HG02973 (cell line): ENCODE measurements around the gene SRMS.

ENCODE experiments used
- ATAC-seq: cut with Tn5 transposase; IDR thresholded peaks from one replicate; pipeline ENCODE4 v1.9.1; 2021; ENCODE audit warnings: moderate library complexity; ENCODE audit not compliant: unreplicated experiment

Gene SRMS

GRCh38 chr20:63503524-63503923 lies 44.0 kb downstream of the SRMS start:
- no peak for ATAC-seq

DNA sequence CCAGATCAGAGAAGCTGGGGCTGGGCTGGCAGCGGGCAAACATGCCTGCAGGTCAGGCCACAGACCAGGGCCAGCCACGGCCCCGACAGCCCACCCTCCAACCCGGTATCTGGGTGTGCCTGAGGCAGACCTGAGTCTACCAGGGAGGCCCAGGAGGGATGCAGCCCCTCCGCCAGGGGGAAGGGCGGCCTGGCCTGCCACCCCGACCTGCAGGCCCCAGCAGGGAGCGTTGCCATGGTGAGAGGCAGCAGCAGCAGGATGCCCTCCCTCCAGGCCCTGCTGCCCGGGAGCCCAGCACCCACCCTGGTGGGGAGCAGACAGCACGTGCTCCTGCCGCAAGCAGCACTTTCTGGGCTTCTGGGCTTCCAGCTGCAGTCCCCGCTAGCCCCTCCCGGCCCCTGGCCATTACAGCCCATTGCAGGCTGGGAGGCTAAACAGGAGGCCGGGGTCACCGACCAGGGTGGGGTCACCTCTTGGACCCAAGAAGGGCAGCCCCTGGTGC lies 44.8 kb downstream of the SRMS start:
- no peak for ATAC-seq

GRCh38 chr20:63501818-63502670 lies 45.5 kb downstream of the SRMS start:
- no peak for ATAC-seq

DNA sequence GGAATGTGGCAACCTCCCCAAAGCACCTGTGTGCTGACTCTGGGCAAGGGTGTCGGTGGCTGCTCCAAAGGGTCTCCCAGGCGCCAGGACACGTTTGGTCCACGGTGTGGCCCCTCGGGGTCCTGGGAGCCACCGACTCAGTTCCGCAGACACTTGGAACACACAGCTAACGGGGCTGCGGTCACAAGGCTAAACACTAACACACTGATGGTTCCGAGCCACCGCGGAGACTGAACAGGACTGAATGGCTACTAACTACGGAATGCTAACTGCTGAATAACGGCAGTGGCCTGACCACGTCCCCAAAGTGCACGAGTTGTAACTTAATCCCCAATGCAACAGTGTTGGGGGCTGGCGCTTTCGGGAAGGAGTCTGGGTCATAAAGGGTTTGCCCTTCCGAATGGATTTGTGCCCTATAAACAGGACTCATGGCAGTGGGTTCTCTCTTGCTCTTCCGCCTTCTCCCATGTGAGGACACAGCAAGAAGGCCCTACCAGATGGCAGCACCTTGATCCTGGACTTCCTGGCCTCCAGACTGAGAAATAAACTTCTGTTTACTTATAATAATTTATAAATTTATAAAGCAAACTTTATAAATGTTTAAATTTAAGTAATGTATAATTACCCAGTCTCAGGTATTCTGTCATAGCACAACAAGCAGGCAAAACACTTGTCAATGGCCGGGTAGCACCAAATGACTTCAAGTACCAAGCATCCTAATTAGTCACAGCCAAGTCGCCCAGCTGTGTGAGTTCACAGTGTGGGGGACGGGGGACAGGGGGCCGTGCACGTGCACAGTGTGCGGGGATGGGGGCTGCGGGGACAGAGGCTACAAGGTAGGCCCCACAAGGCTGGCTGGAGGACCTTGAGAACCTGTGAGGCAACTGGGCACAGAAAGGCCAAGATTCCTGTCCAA lies 46.4 kb downstream of the SRMS start:
- ATAC-seq: no peak

- no peak for ATAC-seq
These were observed 47.2 kb downstream of the SRMS start for GRCh38 chr20:63500151-63500901.

- ATAC-seq: no peak
These were observed 48.1 kb downstream of the SRMS start for GRCh38 chr20:63499338-63499969.

DNA sequence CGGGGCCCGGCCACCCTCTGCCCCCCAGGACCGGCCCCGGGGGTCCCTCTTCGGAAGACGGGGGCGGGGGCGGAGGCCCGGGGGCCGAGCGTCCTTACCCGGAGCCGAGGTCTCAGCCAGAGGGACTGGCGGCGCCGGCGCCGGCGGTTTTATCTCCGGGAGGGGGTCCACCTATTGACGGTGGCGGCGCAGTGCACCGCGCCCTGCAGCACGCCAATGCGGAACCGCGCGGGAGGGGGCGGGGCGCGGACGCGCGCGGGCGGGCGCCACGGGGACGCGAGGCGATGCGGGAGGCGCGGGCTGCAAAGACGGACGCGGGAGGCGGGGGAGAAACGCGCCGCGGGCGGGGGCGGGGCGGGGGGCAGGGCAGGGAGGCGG lies 48.6 kb downstream of the SRMS start, which contains the start of gene EEF1A2:
Gene EEF1A2 (minus strand): TSS at position 124 of the 378 bp plus-strand sequence. CDS start 1,320 bp downstream, outside the sequence.
- no peak for ATAC-seq

DNA sequence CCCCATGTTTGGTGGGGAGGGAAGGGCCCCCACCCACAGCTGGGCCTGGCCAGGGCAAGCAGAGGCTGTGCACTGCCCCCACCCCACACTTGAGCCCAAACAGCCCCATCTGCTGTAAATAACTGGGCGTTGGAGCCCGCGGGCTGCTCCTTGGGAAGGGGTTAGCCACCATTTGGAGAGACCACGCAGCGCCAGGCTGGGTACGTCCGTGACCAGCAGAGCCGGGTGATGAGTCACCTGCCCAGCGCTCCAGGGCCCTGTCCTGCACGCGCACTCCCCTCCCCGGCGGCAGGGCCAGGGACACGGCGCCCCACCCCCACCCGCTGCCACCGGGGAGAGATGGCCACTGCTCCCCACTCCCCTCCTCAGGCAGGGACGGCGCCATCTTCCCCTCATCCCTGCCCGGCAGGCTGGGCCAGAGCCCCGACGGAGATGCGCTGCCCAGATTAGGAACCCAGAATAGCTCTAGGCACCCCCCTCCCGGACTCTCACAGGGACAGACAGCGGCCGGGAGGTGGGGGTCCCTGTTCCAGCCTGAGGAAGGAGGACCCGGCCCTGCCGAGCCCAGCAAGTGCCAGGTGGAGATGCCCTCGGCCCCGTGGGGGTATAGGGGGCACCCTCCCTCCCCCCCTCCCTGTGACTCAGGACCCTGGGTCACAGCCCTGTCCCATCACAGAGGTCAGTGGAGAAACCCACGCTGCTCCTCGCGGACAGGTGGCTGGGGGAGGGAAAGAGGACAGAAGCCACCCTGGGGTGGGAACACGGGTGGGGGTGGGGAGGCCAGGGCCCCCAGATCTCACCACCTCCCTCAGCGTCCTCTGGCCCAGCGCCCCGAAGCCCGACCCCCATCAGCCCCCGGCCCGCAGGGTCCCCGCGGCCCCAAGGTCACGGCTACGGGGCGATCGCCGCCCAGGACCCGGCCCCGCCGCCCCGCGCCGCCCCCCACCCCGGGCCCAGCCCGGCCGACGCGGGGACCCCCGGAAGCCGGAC lies 49.3 kb downstream of the SRMS start:
- ATAC-seq: no peak

DNA sequence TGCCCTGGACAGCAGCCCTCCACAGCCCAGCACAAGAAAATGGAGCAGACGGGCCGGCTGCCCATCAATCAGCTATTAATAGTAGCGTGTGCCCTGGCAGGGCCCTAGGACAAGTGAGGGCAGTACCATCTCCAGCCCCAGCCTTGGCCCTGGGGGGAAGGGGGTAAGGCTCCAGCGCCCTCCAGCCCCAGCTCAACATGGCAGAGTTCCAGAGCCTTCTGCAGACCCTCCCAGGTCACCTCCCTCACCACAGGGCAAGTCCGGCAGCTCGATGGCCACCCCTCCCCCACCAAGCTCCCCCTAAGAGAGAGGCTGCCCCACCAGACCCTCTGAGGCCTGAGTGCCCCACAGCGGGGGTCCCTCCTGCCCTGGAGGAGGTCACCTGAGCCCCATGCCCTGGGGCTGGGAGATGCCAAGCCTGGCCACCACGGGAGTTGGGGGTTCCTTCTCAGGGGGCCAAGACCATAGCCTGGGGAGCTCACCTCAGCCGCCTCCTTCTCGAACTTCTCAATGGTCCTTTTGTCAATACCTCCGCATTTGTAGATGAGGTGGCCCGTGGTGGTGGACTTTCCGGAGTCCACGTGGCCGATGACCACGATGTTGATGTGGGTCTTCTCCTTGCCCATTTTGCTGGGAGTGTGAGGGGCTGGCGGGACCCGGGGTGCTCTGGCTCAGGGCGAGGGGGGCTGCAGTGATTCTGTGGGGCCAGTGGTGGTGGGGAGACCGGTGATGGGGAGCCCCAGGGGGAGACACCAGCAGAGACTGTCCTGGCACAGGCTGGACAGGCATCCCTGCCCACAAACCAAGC lies 50.2 kb downstream of the SRMS start:
- ATAC-seq: no peak

- no peak for ATAC-seq
These were observed 50.9 kb downstream of the SRMS start for GRCh38 chr20:63496596-63497120.

DNA sequence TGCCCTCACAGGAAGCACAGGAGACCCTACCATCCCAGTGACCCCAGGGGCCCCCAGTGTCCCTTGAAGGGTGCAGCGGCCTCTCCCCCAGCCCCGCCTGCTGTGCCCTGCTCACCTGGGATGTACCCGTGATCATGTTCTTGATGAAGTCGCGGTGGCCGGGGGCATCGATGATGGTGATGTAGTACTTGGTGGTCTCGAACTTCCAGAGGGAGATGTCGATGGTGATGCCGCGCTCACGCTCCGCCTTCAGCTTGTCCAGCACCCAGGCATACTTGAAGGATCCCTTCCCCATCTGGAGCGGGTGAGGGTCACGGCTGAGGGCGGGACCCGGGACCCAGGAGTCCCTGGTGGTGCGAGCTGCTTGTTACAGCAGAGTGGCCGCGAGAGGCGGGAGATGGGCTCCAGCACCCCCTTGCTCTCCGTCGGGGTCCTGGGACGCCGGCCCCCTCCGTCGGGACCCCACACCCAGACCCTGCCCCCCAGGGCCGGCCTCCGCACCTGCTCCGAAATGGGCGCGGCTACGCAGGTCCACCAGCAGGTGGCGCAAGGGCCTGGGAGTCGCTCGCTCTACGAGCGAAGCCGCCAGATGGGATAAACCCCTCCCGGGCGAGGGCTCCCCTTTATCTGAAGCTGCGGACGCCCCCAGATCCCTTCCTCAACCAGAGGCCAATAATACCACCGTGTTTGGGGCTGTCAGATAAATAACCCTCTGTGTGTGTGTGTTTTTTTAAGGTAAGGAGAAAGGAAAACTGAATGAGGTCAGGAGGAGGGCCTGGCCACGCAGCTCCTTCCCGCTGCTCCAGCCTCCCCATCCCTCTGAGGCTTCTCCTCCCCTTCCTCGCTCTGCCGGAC lies 51.6 kb downstream of the SRMS start:
- no peak for ATAC-seq

DNA sequence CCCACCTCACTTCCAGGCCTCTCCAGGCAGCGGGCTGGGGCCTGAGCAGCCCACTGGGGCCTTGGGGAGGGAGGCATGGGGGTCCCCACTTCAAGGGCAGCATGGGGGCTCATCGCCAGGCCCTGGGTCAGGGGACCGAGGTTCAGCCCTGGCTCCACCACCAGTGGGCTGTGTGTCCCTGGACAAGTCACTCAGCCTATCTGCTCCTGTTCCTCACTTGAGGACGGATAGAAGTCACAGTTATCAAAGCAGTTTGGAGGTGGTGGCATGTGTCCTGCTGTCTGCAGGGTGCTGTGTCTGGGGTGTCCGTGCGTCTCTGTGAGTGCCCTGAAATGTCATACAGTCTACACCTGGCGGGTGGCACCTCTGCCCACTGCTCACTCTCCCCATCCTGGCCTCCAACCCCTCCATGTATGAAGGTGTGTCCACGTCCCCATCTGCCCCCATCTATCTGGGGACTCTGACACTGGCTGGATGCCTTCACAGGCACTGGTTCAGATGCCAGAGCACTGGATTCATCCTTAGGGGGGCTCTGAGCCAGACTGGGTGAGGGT lies 52.3 kb downstream of the SRMS start:
- no peak for ATAC-seq

GRCh38 chr20:63494420-63495166 lies 53.0 kb downstream of the SRMS start:
- ATAC-seq: no peak

DNA sequence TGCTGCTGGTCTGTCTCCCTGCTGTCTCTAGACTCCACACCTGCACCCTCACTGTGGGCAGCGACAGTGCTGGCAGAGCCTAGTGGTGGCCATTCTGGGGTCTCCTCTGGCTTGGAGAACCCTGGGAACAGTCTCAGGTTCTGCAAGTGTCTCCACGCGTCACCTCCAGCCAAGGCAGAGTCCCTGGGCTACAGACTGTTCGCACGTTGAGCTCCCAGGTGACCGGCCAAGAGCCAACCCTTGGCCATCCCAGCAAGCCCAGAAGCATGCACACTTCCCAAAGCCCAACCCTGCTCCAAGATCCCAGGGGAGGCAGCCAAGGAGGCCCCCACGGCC lies 53.5 kb downstream of the SRMS start:
- ATAC-seq: no peak

GRCh38 chr20:63493563-63494020 lies 54.0 kb downstream of the SRMS start:
- ATAC-seq: no peak

DNA sequence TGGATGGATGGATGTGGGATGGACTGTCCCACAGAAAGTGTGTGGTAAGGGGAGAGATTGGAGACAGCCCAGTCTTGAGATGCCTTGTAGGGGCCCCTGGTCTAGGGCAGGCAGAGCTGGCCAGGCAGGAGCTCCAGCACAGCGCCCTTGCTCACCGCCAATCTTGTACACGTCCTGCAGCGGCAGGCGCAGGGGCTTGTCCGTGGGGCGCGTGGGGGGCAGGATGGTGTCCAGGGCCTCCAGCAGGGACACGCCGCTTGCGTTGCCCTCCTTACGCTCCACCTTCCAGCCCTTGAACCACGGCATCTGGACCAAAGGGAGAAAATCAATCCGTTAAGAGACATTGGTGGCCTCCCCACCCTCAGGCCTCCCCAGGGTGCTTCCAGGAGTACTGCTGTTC lies 54.6 kb downstream of the SRMS start:
- ATAC-seq: no peak
